K562 (cell line): ENCODE results near the gene VWA7. TPM values are rescaled to one million over a fixed set of nuclear protein-coding genes. Genes with fewer than 3 reads are reported as not detected.
"Not testable (repeated sequence)": the region's sequence is repeated elsewhere in the genome, so short reads cannot be mapped to it uniquely, and the experiment has no call there.

Experiments
- CBX1 ChIP-seq: sonication (generic); IDR thresholded peaks from 2 replicates; pipeline ENCODE4 v1.6.1; 2016; ENCODE audit warnings: antibody characterized with exemption, low read depth, mild to moderate bottlenecking
- E2F4 ChIP-seq: sonication (generic); formaldehyde crosslinking; IDR thresholded peaks from 2 replicates; pipeline ENCODE4 v1.8.0; 2022; ENCODE audit warnings: mild to moderate bottlenecking, low read depth, missing genetic modification reagents
- FOXO4 ChIP-seq: fragments of 450-650 bp; formaldehyde crosslinking; IDR thresholded peaks from 2 replicates; pipeline ENCODE4 v1.4.0; 2020; ENCODE audit warnings: mild to moderate bottlenecking, moderate library complexity
- HSF4 ChIP-seq: fragments of 250-450 bp; sonication (Bioruptor Pico); IDR thresholded peaks from 2 replicates; pipeline ENCODE4 v2.1.2; 2022; ENCODE audit warnings: mild to moderate bottlenecking, moderate library complexity, borderline replicate concordance
- KAT7 ChIP-seq: sonication (generic); formaldehyde crosslinking; IDR thresholded peaks from 2 replicates; pipeline ENCODE4 v1.8.0; 2022; ENCODE audit warnings: missing genetic modification reagents, mild to moderate bottlenecking, borderline replicate concordance
- MECOM ChIP-seq: fragments of 250-450 bp; sonication (Bioruptor Pico); IDR thresholded peaks from 2 replicates; pipeline ENCODE4 v1.8.0; 2022; ENCODE audit warnings: inconsistent platforms
- MYC ChIP-seq, 2 experiments: fragments of 250-450 bp in 1 of 2; sonication (Bioruptor Pico) in 1 of 2; IDR thresholded peaks; 2 replicates each; pipeline versions ENCODE4 v1.5.1 to v1.6.1; 2012 to 2021; ENCODE audit warnings: low read depth in 2 of 2, borderline replicate concordance in 1 of 2, improper control_type of control experiment in 1 of 2, low read length in 1 of 2, mild to moderate bottlenecking in 1 of 2, moderate library complexity in 1 of 2
- NKRF ChIP-seq: fragments of 450-650 bp; IDR thresholded peaks from 2 replicates; pipeline ENCODE4 v1.6.1; 2016; ENCODE audit warnings: borderline replicate concordance
- RAD21 ChIP-seq, 2 experiments: fragments of 250-450 bp in 1 of 2; fragments of 450-650 bp in 1 of 2; sonication (Bioruptor Pico) in 1 of 2; formaldehyde crosslinking in 1 of 2; IDR thresholded peaks in 1 of 2; conservative IDR thresholded peaks in 1 of 2; 2 replicates each; pipeline versions ENCODE4 v1.4.0 to v1.8.0; 2020 to 2022; ENCODE audit warnings: mild to moderate bottlenecking in 2 of 2, moderate library complexity in 1 of 2
- RCOR1 ChIP-seq, 2 experiments: IDR thresholded peaks; 2 replicates each; pipeline ENCODE4 v1.6.1; 2012; ENCODE audit warnings: low read depth in 2 of 2, low read length in 2 of 2, borderline replicate concordance in 1 of 2, improper control_type of control experiment in 1 of 2
- SMARCC2 ChIP-seq: fragments of 450-650 bp; IDR thresholded peaks from 2 replicates; pipeline ENCODE4 v1.6.1; 2017; ENCODE audit warnings: antibody characterized with exemption, moderate library complexity, mild to moderate bottlenecking, low read depth
- SP1 ChIP-seq: sonication (generic); formaldehyde crosslinking; IDR thresholded peaks from 2 replicates; pipeline ENCODE4 v1.8.1; 2022; ENCODE audit warnings: mild to moderate bottlenecking, missing genetic modification reagents
- TFAP4 ChIP-seq: sonication (generic); formaldehyde crosslinking; IDR thresholded peaks from 2 replicates; pipeline ENCODE4 v1.8.0; 2022; ENCODE audit warnings: missing genetic modification reagents, mild to moderate bottlenecking, moderate library complexity, borderline replicate concordance
- TOE1 ChIP-seq, 2 experiments: fragments of 450-650 bp in 1 of 2; sonication (generic) in 1 of 2; formaldehyde crosslinking in 1 of 2; IDR thresholded peaks; 2 replicates each; pipeline versions ENCODE4 v1.7.1 to v1.8.0; 2016 to 2022; ENCODE audit warnings: borderline replicate concordance in 2 of 2, mild to moderate bottlenecking in 2 of 2, antibody characterized with exemption in 1 of 2, inconsistent platforms in 1 of 2, low read depth in 1 of 2, missing genetic modification reagents in 1 of 2, moderate library complexity in 1 of 2
- ZBED1 ChIP-seq: IDR thresholded peaks from 2 replicates; pipeline ENCODE4 v1.6.1; 2014
- ZBTB26 ChIP-seq: fragments of 450-650 bp; formaldehyde crosslinking; IDR thresholded peaks from 2 replicates; pipeline ENCODE4 v1.4.0; 2022; ENCODE audit warnings: missing genetic modification characterization
- ZFP1 ChIP-seq: fragments of 450-650 bp; formaldehyde crosslinking; IDR thresholded peaks from 2 replicates; pipeline ENCODE4 v1.4.0; 2020; ENCODE audit warnings: mild to moderate bottlenecking, mixed read lengths
- ZNF436 ChIP-seq: fragments of 250-450, 450-650 bp; sonication (Bioruptor Pico); formaldehyde crosslinking; IDR thresholded peaks from 2 replicates; pipeline ENCODE4 v1.7.0; 2020; ENCODE audit warnings: mild to moderate bottlenecking
- polyA plus RNA-seq, 8 experiments: library from polyadenylated mRNA; depleted of rRNA in 4 of 8; stranded (reverse) in 5 of 8; unstranded in 3 of 8; fragments of >200 nt; fragmentation: Nextera tagmentation in 2 of 8; fragmentation: Illumina TruSeq in 1 of 8; extraction: Ambion mirVana in 2 of 8; extraction: Trizol in 1 of 8; gene quantifications; 2 replicates each; pipeline versions ENCODE4 v1.2.1 to v1.2.3, GENCODE V29; 2011 to 2014; ENCODE audit warnings: inconsistent platforms in 1 of 8, missing spikeins in 1 of 8
- total RNA-seq, 7 experiments: library from RNA; depleted of rRNA in 6 of 7; stranded (reverse); fragments of >200 nt in 6 of 7; fragmentation: Illumina TruSeq in 2 of 7; extraction: Trizol in 2 of 7; gene quantifications; 2 replicates each; pipeline versions ENCODE4 v1.2.1 to v1.2.3, GENCODE V29; 2011 to 2021; ENCODE audit warnings: low replicate concordance in 1 of 7

Gene VWA7
- total and polyA plus RNA-seq, 9 of the 15 experiments (the other 6 are each of a cell fraction or from before 2014, with no cell fraction given) = 0.18 to 2.9 (median 0.95) TPM

GRCh38 chr6:31817929-31818511, 40.9 kb upstream of the VWA7 start (continued):
- TF ChIP-seq E2F4 (CRISPR knock-in tag) (peak; percentile 77; the same call in 1 of the 2 replicates), ZFP1 (CRISPR knock-in tag) (peak; percentile 44), RAD21 (CRISPR knock-in tag; conservative IDR thresholded peaks at IDR 0.05 in 1 of 2, IDR thresholded peaks at IDR 0.05 in 1 of 2) (peak in 1 of 2 experiments; percentile 12; a peak in 1 of 4 replicates), KAT7 (CRISPR knock-in tag) (0 out of 2 replicates have a peak, but pooled peaks have one; percentile 42), ZBTB26 (CRISPR knock-in tag) (0 out of 2 replicates have a peak, but pooled peaks have one; percentile 30), CBX1 (peak; percentile 30; the same call in 1 of the 2 replicates), FOXO4 (CRISPR knock-in tag) (peak; percentile 79; the same call in 1 of the 2 replicates), MYC (CRISPR knock-in tag; IDR thresholded peaks at IDR 0.05; ENCODE audit: borderline replicate concordance, low read depth) (peak; percentile 7; the same call in 1 of the 2 replicates), TFAP4 (CRISPR knock-in tag) (peak; percentile 50; the same call in 1 of the 2 replicates), NKRF (peak; percentile 52; the same call in 1 of the 2 replicates), SMARCC2 (0 out of 2 replicates have a peak, but pooled peaks have one; percentile 19), TOE1 (CRISPR knock-in tag; IDR thresholded peaks at IDR 0.05; ENCODE audit: borderline replicate concordance, low read depth) (0 out of 2 replicates have a peak, but pooled peaks have one; percentile 63), ZNF436 (peak; percentile 58; the same call in 1 of the 2 replicates), RCOR1 (IDR thresholded peaks at IDR 0.05; ENCODE audit: borderline replicate concordance in 1 of 2, low read depth in 2 of 2, low read length in 2 of 2) (peak in 1 of 2 experiments; percentile 36; a peak in 1 of 4 replicates), ZBED1 (peak; percentile 96; the same call in 1 of the 2 replicates), SP1 (peak; percentile 58; the same call in 1 of the 2 replicates), MECOM (CRISPR knock-in tag) (0 out of 2 replicates have a peak, but pooled peaks have one; percentile 12), HSF4 (peak; percentile 70; the same call in 1 of the 2 replicates)
- TF ChIP-seq MYC (IDR thresholded peaks at IDR 0.05; ENCODE audit: low read depth, low read length); TOE1 (IDR thresholded peaks at IDR 0.05; ENCODE audit: borderline replicate concordance): not testable (repeated sequence)
